Measurements from ENCODE around the gene CTNNB1. TPM values are rescaled to one million over a fixed set of nuclear protein-coding genes. Genes with fewer than 3 reads are reported as not detected.
A peak's percentile ranks its signal among the peaks of the same experiment; 100 is the strongest.

Gene CTNNB1
- total RNA-seq, 1 donor from 2014 or later = 366 TPM

DNA sequence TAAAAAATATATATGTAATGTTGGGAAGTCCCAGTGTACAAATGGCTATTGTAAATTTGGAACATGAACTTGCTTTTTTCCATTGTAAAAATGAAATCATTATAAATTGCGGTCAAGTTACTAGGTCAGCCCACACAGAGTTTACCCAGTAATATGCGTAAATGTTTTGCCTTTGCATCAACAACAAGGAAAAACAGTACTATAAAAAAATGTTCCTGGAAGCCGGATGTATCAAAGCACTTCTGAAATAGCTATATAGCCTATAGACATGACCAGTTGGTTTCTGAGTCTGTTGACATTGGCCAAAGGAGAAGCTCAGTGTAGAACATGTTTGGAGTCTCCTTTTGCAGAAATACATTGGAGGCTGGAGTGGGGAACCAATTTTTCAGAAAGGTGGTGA is 23.2 kb downstream of the CTNNB1 start:
- no peak for DNase-seq (ENCODE audit: low read depth)
- no peak for TF ChIP-seq CTCF (conservative IDR thresholded peaks at IDR 0.05; ENCODE audit: low read depth, low read length)
- no peak overlapping the region for H3K4me3 ChIP-seq (ENCODE audit: low read depth, low read length)

DNA sequence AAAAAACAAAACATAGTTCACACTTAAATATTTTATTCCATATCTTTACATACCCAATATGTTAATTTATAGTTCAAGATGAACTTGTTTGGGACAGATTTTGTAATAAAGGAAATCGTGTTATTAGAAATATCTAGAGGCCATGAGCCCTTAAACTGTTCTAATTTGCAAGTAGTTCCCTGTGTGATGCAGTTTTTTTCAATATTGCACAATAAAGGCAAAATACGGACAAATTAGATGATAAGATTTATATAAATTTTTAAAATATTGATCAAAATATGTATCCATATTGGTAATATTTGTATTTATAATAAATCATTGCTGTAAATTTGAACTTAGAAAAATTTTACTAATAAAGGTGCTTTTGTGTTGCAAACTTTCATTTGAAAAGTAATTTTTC is 23.8 kb downstream of the CTNNB1 start:
- no peak for TF ChIP-seq CTCF (conservative IDR thresholded peaks at IDR 0.05; ENCODE audit: low read depth, low read length)
- no peak overlapping the region for H3K4me3 ChIP-seq (ENCODE audit: low read depth, low read length)
- no peak for DNase-seq (ENCODE audit: low read depth)

DNA sequence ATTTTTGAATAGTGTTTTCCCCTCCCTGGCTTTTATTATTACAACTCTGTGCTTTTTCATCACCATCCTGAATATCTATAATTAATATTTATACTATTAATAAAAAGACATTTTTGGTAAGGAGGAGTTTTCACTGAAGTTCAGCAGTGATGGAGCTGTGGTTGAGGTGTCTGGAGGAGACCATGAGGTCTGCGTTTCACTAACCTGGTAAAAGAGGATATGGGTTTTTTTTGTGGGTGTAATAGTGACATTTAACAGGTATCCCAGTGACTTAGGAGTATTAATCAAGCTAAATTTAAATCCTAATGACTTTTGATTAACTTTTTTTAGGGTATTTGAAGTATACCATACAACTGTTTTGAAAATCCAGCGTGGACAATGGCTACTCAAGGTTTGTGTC is 24.4 kb downstream of the CTNNB1 start:
- TF ChIP-seq CTCF (conservative IDR thresholded peaks at IDR 0.05; ENCODE audit: low read depth, low read length) = no peak
- no peak overlapping the region for H3K4me3 ChIP-seq (ENCODE audit: low read depth, low read length)
- DNase-seq (ENCODE audit: low read depth) = no peak

- TF ChIP-seq CTCF (conservative IDR thresholded peaks at IDR 0.05; ENCODE audit: low read depth, low read length) = no peak
- peak; percentile 62 for DNase-seq (ENCODE audit: low read depth)
Observed at GRCh38 chr3:41224120-41224806, 25.0 kb downstream of the CTNNB1 start.

GRCh38 chr3:41234823-41235721 is 35.8 kb downstream of the CTNNB1 start:
- H3K4me3 ChIP-seq (ENCODE audit: low read depth, low read length) = no peak overlapping the region
- TF ChIP-seq CTCF (conservative IDR thresholded peaks at IDR 0.05; ENCODE audit: low read depth, low read length) = no peak
- DNase-seq (ENCODE audit: low read depth) = no peak

More at GRCh38 chr3:41224120-41224806, 25.0 kb downstream of the CTNNB1 start:
- H3K4me3 ChIP-seq (ENCODE audit: low read depth, low read length) = no peak overlapping the region

DNA sequence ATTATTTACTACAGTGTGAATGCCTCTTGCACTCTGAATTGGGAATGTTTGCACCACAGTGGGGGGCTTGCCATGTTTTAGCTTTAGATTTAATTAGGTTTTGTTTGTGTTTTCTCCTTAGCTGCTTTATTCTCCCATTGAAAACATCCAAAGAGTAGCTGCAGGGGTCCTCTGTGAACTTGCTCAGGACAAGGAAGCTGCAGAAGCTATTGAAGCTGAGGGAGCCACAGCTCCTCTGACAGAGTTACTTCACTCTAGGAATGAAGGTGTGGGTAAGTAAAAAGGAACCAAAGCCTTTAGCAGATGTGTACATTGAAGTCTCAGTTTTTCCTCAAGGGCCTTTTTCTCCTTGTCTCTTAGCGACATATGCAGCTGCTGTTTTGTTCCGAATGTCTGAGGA is 36.9 kb downstream of the CTNNB1 start:
- no peak for DNase-seq (ENCODE audit: low read depth)
- no peak overlapping the region for H3K4me3 ChIP-seq (ENCODE audit: low read depth, low read length)
- no peak for TF ChIP-seq CTCF (conservative IDR thresholded peaks at IDR 0.05; ENCODE audit: low read depth, low read length)

Data from epithelial cell of proximal tubule (primary cell).